HL-60 (cell line): ENCODE measurements around the gene DHRS13.
A peak's percentile ranks its signal among the peaks of the same experiment; 100 is the strongest.
"Not testable (repeated sequence)": the region's sequence is repeated elsewhere in the genome, so short reads cannot be mapped to it uniquely, and the experiment has no call there.

Source experiments
- DNase-seq, 2 experiments: peaks; one replicate each; pipeline ENCODE4 v3.0.0-alpha.2; 2010 to 2020; ENCODE audit warnings: low read depth in 1 of 2, low spot score in 1 of 2
- H3K27ac ChIP-seq: fragments of 250-450 bp; sonication (Bioruptor Pico); replicated peaks from 2 replicates; pipeline ENCODE4 v1.5.1; 2020; ENCODE audit warnings: mild to moderate bottlenecking, moderate library complexity
- H3K27me3 ChIP-seq: fragments of 250-450 bp; sonication (Bioruptor Pico); 2 replicates; pipeline ENCODE4 v1.5.1; 2021; ENCODE audit warnings: mild to moderate bottlenecking, moderate library complexity; ENCODE audit not compliant: insufficient read depth, poor library complexity, severe bottlenecking
- H3K4me3 ChIP-seq: replicated peaks from 2 replicates; pipeline ENCODE4 v1.5.1; 2011; ENCODE audit warnings: mild to moderate bottlenecking, control low read depth, low read length; ENCODE audit not compliant: insufficient read depth
- GABPA ChIP-seq: IDR thresholded peaks from 2 replicates; pipeline ENCODE4 v1.6.1; 2012; ENCODE audit warnings: low read depth
- POLR2AphosphoS5 ChIP-seq: IDR thresholded peaks from 2 replicates; pipeline ENCODE4 v1.6.1; 2012; ENCODE audit warnings: low read depth
- SPI1 ChIP-seq: IDR thresholded peaks from 2 replicates; pipeline ENCODE4 v1.6.1; 2012; ENCODE audit warnings: low read depth, mild to moderate bottlenecking, borderline replicate concordance
- TF ChIP-seq, protein P1 (sequence below): IDR thresholded peaks from 2 replicates; pipeline ENCODE4 v1.6.1; 2012; ENCODE audit warnings: low read depth; ENCODE audit not compliant: insufficient replicate concordance
- TF ChIP-seq, protein P2 (sequence below): IDR thresholded peaks from one replicate; pipeline ENCODE4 v1.5.1; 2011; ENCODE audit warnings: low read length, control low read depth, inconsistent platforms; ENCODE audit not compliant: insufficient read depth

DHRS13 gene

DNA sequence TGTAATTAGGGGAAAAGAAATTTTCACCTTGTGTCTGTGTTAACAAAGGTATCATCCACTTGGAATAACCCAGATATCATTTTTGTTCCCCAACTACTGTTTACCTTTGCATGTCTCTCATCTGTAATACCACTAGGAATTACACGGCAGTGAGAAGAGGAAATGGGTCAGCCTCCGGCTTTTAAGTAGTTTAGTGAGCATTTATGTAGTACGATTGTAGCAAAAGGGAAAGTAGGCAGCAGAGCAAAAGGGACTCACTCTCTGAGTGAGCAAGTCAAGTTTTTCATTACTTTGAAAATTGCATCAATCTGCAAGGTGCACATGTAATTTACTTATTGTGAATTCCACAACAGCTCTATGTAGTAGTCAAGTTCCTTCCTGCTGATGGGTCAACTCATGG, 37.3 kb upstream of the DHRS13 start:
- TF ChIP-seq, protein P1, sequence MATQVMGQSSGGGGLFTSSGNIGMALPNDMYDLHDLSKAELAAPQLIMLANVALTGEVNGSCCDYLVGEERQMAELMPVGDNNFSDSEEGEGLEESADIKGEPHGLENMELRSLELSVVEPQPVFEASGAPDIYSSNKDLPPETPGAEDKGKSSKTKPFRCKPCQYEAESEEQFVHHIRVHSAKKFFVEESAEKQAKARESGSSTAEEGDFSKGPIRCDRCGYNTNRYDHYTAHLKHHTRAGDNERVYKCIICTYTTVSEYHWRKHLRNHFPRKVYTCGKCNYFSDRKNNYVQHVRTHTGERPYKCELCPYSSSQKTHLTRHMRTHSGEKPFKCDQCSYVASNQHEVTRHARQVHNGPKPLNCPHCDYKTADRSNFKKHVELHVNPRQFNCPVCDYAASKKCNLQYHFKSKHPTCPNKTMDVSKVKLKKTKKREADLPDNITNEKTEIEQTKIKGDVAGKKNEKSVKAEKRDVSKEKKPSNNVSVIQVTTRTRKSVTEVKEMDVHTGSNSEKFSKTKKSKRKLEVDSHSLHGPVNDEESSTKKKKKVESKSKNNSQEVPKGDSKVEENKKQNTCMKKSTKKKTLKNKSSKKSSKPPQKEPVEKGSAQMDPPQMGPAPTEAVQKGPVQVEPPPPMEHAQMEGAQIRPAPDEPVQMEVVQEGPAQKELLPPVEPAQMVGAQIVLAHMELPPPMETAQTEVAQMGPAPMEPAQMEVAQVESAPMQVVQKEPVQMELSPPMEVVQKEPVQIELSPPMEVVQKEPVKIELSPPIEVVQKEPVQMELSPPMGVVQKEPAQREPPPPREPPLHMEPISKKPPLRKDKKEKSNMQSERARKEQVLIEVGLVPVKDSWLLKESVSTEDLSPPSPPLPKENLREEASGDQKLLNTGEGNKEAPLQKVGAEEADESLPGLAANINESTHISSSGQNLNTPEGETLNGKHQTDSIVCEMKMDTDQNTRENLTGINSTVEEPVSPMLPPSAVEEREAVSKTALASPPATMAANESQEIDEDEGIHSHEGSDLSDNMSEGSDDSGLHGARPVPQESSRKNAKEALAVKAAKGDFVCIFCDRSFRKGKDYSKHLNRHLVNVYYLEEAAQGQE: no peak
- TF ChIP-seq, protein P2, sequence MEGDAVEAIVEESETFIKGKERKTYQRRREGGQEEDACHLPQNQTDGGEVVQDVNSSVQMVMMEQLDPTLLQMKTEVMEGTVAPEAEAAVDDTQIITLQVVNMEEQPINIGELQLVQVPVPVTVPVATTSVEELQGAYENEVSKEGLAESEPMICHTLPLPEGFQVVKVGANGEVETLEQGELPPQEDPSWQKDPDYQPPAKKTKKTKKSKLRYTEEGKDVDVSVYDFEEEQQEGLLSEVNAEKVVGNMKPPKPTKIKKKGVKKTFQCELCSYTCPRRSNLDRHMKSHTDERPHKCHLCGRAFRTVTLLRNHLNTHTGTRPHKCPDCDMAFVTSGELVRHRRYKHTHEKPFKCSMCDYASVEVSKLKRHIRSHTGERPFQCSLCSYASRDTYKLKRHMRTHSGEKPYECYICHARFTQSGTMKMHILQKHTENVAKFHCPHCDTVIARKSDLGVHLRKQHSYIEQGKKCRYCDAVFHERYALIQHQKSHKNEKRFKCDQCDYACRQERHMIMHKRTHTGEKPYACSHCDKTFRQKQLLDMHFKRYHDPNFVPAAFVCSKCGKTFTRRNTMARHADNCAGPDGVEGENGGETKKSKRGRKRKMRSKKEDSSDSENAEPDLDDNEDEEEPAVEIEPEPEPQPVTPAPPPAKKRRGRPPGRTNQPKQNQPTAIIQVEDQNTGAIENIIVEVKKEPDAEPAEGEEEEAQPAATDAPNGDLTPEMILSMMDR: no peak
- TF ChIP-seq POLR2AphosphoS5 (no peak), SPI1 (no peak), GABPA (no peak)
- H3K27me3 ChIP-seq: no peaks in the 10 kb centered on the region
- H3K4me3 ChIP-seq: no peak overlapping the region
- no peak for DNase-seq
- peak overlapping the region; percentile 7; the same call in 1 of the 2 replicates for H3K27ac ChIP-seq

DNA sequence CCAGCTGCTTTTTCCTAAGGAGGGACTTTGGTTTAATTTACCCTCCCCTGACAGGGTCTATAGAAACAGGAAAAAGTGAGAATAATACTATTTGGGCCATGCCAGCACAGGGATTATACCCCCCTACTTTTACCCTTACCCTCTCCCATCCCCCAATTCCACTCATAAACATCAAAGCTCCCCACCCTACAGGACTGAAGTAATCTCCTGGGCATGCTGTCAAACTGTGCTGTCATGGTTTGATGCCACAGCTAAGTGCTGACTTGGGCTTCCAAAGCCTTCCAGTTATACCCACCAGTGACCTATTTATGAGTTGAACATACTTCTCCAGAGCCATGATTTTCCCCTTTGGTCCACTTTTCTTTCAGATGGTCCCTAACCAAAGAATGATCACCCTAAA, 35.7 kb upstream of the DHRS13 start:
- no peak for TF ChIP-seq SPI1
- H3K27ac ChIP-seq: peak overlapping the region; percentile 38
- H3K4me3 ChIP-seq: no peak overlapping the region
- no peaks in the 10 kb centered on the region for H3K27me3 ChIP-seq
- DNase-seq: no peak

DNA sequence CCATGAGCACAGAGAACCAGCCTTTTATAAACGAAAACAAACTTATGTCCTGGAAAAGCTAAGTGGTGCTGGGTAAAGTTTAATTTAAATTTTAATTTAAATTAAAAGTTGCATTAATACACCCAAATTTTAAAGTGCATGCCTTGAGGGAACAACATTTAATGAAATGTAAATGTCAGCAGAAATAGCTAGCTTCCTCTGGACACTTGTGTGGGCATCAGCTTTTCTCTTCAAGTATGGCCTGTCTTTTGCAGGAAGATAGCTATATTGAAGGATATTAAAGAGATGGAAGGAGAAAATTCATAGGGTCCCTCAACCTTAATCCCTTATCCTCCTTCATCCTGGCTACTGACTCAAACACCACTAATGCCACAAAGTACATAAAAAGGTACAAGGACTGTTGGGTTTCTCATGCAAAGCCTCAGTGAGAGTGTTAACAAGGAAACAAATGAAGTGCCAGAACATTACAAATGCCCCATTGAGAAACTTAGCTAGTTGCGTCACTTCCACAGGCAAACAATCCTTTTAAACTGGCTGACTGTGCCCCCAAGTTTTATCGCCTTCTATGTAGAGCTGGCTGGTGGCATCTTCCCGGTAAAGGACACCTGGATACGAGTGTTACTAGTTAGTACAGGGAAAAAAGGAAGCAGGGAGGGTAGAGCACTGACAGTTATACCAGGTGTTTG, 34.3 kb upstream of the DHRS13 start:
- H3K4me3 ChIP-seq: no peak overlapping the region
- TF ChIP-seq, protein P1: no peak
- no peak for TF ChIP-seq POLR2AphosphoS5
- no peak for TF ChIP-seq SPI1
- TF ChIP-seq, protein P2: no peak
- DNase-seq: peak in 1 of 2 experiments; percentile 88
- no peaks in the 10 kb centered on the region for H3K27me3 ChIP-seq
- H3K27ac ChIP-seq: peak overlapping the region; percentile 42

DNA sequence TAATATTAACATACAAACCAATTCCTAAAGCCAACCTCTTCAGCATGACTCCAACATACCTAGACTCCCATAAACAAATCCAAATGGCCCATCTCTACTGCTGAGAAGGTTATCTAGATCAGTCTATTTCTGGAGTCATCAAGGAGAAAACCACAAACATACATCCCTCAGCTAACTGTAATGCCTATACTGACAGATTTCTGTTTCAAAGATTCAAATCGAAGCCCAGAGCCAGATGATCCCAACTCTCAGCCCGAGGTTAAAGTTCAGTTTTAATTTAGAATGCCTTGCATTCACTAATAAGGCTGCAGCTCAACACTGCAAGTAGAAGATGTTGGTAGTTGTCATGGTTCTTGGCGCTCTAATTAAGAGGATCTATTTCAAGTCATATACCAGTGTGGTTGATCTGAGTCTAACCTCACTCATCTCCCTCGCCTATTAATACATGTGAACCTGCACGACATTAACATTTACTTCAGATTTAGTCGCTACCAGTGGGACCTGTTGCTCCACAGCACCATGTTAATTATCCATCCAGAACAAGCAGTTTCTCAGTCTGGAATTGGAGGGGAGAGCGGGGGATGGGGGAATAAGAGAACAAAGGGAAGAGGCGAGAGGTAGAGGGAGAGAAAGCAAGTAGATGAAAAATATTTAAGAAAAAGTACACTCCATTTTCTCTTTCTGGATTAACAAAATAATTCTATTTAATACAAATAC, 33.0 kb upstream of the DHRS13 start:
- TF ChIP-seq, protein P2: no peak
- TF ChIP-seq SPI1 (no peak), GABPA (no peak), POLR2AphosphoS5 (no peak)
- TF ChIP-seq, protein P1: no peak

DNA sequence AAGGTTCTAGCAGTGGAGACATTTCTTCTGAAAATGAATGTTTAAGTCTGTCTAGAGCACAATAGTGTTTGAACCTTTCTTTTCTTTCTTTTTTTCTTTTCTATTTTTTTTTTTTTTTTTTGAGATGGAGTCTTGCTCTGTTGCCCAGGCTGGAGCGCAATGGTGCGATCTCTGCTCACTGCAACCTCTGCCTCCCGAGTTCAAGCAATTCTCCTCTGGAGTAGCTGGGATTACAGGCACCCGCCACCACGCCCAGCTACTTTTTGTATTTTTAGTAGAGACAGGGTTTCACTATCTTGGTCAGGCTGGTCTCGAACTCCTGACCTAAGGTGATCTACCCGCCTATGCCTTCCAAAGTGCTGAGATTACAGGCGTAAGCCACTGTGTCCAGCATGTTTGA, 31.6 kb upstream of the DHRS13 start:
- H3K4me3 ChIP-seq, H3K27ac ChIP-seq, H3K27me3 ChIP-seq, DNase-seq: not testable (repeated sequence)

More for the DNA sequence above, 33.0 kb upstream of the DHRS13 start:
- H3K4me3 ChIP-seq: no peak overlapping the region
- no peaks in the 10 kb centered on the region for H3K27me3 ChIP-seq
- H3K27ac ChIP-seq: peak overlapping the region; percentile 5
- no peak for DNase-seq
